ENCODE measurements around the gene MED26.
A peak's percentile ranks its signal among the peaks of the same experiment; 100 is the strongest.
"Not testable (repeated sequence)": the region's sequence is repeated elsewhere in the genome, so short reads cannot be mapped to it uniquely, and the experiment has no call there.

The MED26 gene

GRCh38 chr19:16571822-16572331 is 56.1 kb downstream of the MED26 start:
- DNase-seq: peak; percentile 42

GRCh38 chr19:16571283-16571682 is 56.7 kb downstream of the MED26 start:
- no peak for DNase-seq

GRCh38 chr19:16569609-16570320 is 58.2 kb downstream of the MED26 start:
- DNase-seq: no peak

GRCh38 chr19:16566702-16567101 is 61.3 kb downstream of the MED26 start:
- no peak for DNase-seq

GRCh38 chr19:16566161-16566560 is 61.8 kb downstream of the MED26 start:
- peak; percentile 79 for DNase-seq

- DNase-seq: no peak
These were observed 63.2 kb downstream of the MED26 start for GRCh38 chr19:16564842-16565241.

GRCh38 chr19:16562608-16563025 is 65.4 kb downstream of the MED26 start:
- no peak for DNase-seq

GRCh38 chr19:16561382-16561781 is 66.6 kb downstream of the MED26 start:
- no peak for DNase-seq

- DNase-seq: no peak
These were observed 68.2 kb downstream of the MED26 start for GRCh38 chr19:16559780-16560276.

- no peak for DNase-seq
These were observed 73.2 kb downstream of the MED26 start for GRCh38 chr19:16554776-16555175.

GRCh38 chr19:16551902-16552301 is 76.1 kb downstream of the MED26 start:
- not testable (repeated sequence) for DNase-seq

GRCh38 chr19:16548956-16549355 is 79.0 kb downstream of the MED26 start:
- DNase-seq: no peak

- DNase-seq: no peak
These were observed 83.4 kb downstream of the MED26 start for GRCh38 chr19:16544473-16545231.

GRCh38 chr19:16543734-16544133 is 84.3 kb downstream of the MED26 start:
- not testable (repeated sequence) for DNase-seq

GRCh38 chr19:16542910-16543472 is 85.0 kb downstream of the MED26 start:
- DNase-seq: no peak

GRCh38 chr19:16542045-16542909 is 85.7 kb downstream of the MED26 start, which contains the start of gene CHERP:
Gene CHERP, minus strand, starts transcription at chr19:16542437. Its CDS starts 59 bp downstream, at chr19:16542378.
- peak; percentile 95 for DNase-seq

- DNase-seq: no peak
These were observed 86.4 kb downstream of the MED26 start for GRCh38 chr19:16541526-16542044.

GRCh38 chr19:16540948-16541347 is 87.1 kb downstream of the MED26 start:
- no peak for DNase-seq

- DNase-seq: no peak
These were observed 90.9 kb downstream of the MED26 start for GRCh38 chr19:16537111-16537510.

GRCh38 chr19:16536130-16536529 is 91.9 kb downstream of the MED26 start:
- DNase-seq: no peak

- no peak for DNase-seq
These were observed 92.6 kb downstream of the MED26 start for GRCh38 chr19:16535381-16535780.

Measured in activated CD4-positive, alpha-beta T cell treated with anti-CD3 and anti-CD28 coated beads, Interleukin-2, amount 50 U/mL, for 16 hours (primary cell).